AG09319 (cell line): Measurements from ENCODE around the gene ZNF581.
A peak's percentile ranks its signal among the peaks of the same experiment; 100 is the strongest.

ENCODE experiments used
- DNase-seq: peaks from one replicate; pipeline ENCODE4 v3.0.0-alpha.2; 2010; ENCODE audit warnings: low read depth; ENCODE audit errors: extremely low read depth
- TF ChIP-seq, protein P1 (sequence below): IDR thresholded peaks from 2 replicates; pipeline ENCODE4 v1.5.1; 2011; ENCODE audit warnings: low read depth, mild to moderate bottlenecking, inconsistent platforms, low read length, moderate library complexity

ZNF581 gene

GRCh38 chr19:55635856-55636440, 7.5 kb upstream of the ZNF581 start:
- no peak for DNase-seq
- TF ChIP-seq, protein P1, sequence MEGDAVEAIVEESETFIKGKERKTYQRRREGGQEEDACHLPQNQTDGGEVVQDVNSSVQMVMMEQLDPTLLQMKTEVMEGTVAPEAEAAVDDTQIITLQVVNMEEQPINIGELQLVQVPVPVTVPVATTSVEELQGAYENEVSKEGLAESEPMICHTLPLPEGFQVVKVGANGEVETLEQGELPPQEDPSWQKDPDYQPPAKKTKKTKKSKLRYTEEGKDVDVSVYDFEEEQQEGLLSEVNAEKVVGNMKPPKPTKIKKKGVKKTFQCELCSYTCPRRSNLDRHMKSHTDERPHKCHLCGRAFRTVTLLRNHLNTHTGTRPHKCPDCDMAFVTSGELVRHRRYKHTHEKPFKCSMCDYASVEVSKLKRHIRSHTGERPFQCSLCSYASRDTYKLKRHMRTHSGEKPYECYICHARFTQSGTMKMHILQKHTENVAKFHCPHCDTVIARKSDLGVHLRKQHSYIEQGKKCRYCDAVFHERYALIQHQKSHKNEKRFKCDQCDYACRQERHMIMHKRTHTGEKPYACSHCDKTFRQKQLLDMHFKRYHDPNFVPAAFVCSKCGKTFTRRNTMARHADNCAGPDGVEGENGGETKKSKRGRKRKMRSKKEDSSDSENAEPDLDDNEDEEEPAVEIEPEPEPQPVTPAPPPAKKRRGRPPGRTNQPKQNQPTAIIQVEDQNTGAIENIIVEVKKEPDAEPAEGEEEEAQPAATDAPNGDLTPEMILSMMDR, result no peak

DNA sequence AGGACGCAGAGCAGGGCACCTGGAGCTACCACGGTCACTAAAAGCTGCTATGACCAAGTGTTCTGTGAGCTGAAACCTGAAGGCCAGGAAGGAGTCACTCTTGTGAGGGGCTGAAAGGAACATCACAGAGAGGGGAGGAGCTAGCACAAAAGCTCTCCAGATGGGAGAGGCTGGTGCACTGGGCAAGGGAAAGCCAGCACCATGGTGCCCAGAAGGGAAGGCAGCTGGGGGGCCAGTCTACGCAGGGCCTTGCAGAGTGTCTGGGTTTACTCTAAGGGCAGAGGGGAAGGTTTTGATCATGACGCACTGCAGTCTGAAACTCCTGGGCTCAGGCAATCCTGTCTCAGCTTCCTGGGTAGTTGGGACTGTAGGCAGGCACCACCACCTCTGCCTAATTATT, 6.7 kb upstream of the ZNF581 start:
- no peak for DNase-seq
- TF ChIP-seq, protein P1, result no peak

DNA sequence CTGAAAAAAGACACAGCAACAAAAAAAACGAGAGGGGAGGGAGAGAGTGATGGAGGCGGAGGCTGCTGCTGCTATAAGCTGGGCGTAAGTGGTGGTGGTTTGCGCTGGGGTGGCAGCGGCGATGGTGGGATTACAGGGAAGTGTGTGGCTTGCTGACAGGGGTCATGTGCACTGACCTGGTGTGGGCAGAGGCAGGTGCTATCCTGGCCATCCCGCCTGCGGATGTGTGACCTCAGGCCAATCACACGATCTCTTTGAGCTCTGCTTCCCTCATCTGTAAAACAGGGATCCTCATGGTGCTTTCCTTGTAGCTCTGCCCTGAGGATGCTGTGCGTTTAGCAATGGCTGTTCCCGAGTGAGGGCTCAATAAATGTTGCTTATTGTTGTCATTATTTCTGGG, 5.9 kb upstream of the ZNF581 start:
- TF ChIP-seq, protein P1, result no peak
- DNase-seq, result no peak

DNA sequence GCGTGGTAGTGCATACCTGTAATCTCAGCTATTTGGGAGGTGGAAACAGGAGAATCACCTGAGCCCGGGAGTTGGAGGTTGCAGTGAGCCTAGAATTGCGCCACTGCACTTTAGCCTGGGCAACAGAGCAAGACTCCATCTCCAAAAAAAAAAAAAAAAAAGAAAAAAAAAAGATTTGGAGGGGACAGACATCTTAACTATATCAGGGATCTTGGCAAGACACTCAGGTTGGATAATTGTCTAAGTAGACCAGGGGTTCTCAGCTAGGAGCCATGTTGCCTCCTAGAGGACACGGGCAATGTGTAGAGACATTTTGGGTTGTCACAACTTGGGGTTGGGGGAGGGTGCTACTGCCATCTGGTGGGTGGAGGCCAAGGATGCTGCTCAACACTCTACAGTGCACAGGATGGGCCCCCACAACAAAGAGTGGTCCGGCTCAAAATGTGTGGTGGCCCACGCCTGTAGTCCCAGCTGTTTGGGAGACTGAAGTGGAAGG, 4.5 kb upstream of the ZNF581 start:
- no peak for DNase-seq
- TF ChIP-seq, protein P1, result peak; percentile 42

GRCh38 chr19:55640043-55640576, 3.3 kb upstream of the ZNF581 start:
- DNase-seq, result no peak
- TF ChIP-seq, protein P1, result peak; percentile 51

DNA sequence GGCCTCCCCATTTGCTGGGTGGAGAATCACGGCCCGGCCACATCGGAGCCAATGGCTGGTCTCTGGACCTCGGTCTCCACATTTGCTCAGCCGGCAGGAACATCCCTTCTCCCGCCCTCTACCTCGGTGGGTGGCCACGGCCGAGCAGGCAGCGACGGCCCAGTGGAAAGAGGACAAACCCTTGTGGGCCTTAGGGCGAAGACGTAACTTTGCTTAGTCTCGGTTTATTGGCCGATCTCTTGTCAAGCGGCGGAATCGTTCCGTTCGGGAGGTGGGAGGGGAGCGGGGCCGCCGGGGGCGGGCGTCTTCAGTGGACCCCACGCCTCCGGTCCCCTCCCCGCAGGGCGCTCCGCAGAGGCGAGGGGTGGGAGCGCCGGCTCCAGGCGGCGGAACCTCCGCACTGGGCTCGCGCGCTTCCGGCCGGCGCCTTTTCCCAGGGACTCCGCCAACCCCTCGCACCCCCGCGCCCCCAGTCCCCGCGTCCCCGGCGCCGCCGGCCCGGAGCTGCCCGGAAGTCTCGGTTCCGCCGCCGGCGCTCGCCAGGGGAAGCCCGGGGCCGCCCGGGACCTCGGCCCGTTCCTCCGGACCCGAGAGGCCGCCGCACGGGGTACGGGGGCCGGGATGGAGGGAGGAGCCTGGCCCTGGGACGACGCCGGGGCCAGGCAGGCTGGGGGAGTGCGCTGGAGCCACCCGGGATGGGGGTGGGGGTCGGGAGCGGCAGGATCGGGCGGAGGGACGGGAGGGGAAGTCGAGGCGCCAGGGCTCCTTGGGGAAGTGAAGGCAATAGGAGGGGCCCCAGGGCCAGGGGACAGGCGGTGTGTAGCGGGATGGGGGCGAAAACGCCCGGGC, 2.6 kb upstream of the ZNF581 start, which contains the start of gene ZNF580:
Gene ZNF580, plus strand, starts transcription at position 426 of the 849 bp plus-strand sequence. CDS start 1,507 bp downstream, outside the sequence.
- peak; percentile 38 for DNase-seq
- TF ChIP-seq, protein P1, result no peak
